ENCODE data around the gene FAM209B.

FAM209B gene

DNA sequence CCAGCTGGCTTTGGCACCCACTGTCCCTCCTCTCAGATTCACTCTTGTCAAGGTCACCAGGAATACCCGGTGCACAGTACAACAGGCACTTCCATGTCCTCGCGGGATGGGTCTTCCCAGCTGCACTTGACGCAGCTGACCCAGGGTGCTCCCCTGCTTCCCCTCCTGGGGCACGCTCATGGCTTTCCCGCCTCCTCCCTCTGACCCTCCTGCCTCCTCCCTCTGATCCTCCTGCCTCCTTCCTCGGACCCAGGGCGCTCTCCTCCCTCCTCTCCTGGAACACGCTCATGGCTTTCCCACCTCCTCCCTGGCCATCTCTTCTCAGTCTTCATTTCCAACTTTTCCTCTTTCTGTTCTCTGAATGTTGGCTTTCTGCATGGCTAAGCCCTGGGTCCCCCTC is 42.1 kb downstream of the FAM209B start:
- H3K36me3 ChIP-seq (ENCODE audit: insufficient read depth, low read length): no peaks in the 10 kb centered on the region
- no peak overlapping the region for H3K9ac ChIP-seq (ENCODE audit: low read depth, low read length)
- no peak overlapping the region for H3K4me2 ChIP-seq (ENCODE audit: low read length)
- no peaks in the 10 kb centered on the region for H3K4me1 ChIP-seq (ENCODE audit: control insufficient read depth, insufficient read depth, low read length)
- no peak overlapping the region for H3K4me3 ChIP-seq (ENCODE audit: low read length)
- H3K27me3 ChIP-seq (ENCODE audit: control insufficient read depth, insufficient read depth, low read length): no peaks in the 10 kb centered on the region
- no peaks in the 10 kb centered on the region for H3K9me3 ChIP-seq (replicated peaks; ENCODE audit: low read length)

DNA sequence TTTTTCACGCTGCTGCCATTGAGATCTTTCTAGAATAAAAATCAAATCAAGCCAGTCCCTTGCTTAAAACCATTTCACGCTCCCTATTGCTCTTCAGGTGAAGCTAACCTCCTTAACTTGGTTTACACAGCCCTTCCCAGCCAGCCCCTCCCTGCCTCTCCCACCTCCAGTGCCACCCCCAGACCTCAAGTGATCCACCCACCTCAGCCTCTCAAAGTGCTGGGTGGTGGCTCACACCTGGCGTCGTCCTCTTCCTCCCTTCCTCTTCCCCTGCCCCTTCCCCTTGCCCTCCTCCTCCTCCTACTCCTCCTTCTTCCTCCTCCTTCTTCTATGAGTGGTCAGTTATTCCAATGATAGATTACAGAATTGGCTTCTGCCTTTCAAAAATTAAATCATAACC is 42.9 kb downstream of the FAM209B start:
- no peaks in the 10 kb centered on the region for H3K4me1 ChIP-seq (ENCODE audit: control insufficient read depth, insufficient read depth, low read length)
- no peak overlapping the region for H3K4me3 ChIP-seq (ENCODE audit: low read length)
- no peak overlapping the region for H3K4me2 ChIP-seq (ENCODE audit: low read length)
- no peak overlapping the region for H3K9ac ChIP-seq (ENCODE audit: low read depth, low read length)
- H3K36me3 ChIP-seq (ENCODE audit: insufficient read depth, low read length): no peaks in the 10 kb centered on the region
- H3K27me3 ChIP-seq (ENCODE audit: control insufficient read depth, insufficient read depth, low read length): no peaks in the 10 kb centered on the region
- H3K9me3 ChIP-seq (replicated peaks; ENCODE audit: low read length): no peaks in the 10 kb centered on the region

DNA sequence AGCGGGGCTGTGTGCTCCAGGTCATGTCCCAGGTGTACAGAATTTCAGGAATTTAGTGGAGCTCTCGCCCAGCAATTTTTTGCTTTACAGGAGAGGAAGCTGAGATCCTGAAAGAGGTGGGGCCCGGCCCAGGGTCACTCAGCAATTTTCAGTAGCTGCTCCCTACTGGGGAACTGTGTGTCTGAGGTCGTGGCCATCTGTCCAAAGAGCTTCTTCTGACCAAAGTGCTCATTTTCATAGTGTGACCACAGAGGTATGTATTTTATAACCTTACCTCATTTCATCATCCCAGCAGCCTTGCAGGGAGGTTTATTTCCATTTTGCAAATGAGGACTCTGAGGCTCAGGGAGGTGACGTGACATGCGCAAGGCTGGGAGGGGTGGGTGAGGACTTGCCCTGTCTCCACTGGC is 46.3 kb downstream of the FAM209B start:
- Histone ChIP-seq H3K36me3 (ENCODE audit: insufficient read depth, low read length) (no peaks in the 10 kb centered on the region), H3K27me3 (ENCODE audit: control insufficient read depth, insufficient read depth, low read length) (no peaks in the 10 kb centered on the region), H3K4me1 (ENCODE audit: control insufficient read depth, insufficient read depth, low read length) (no peaks in the 10 kb centered on the region), H3K4me2 (ENCODE audit: low read length) (no peak overlapping the region), H3K9me3 (replicated peaks; ENCODE audit: low read length) (no peaks in the 10 kb centered on the region), H3K4me3 (ENCODE audit: low read length) (no peak overlapping the region), H3K9ac (ENCODE audit: low read depth, low read length) (no peak overlapping the region)

DNA sequence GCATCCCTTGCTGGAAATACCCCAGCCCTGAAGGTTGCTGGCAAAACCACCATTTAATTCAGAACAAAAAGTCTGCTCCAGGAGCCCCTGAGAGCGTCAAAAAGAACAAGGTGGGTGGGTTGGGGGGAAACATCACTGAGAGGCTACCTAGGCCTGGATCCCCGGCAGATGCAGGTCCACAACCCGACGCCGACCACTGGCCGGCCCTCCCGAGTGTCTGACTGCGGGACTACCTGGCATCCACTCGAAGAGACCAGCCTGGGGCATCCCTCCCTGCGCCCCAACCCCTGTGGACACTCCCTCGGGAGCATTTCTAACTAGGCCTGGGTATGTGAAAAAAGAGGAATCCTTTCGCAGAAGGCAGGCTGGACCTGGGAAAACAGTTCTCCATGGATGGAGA is 47.2 kb downstream of the FAM209B start:
- Histone ChIP-seq H3K36me3 (ENCODE audit: insufficient read depth, low read length) (no peaks in the 10 kb centered on the region), H3K4me3 (ENCODE audit: low read length) (no peak overlapping the region), H3K27me3 (ENCODE audit: control insufficient read depth, insufficient read depth, low read length) (no peaks in the 10 kb centered on the region), H3K4me1 (ENCODE audit: control insufficient read depth, insufficient read depth, low read length) (no peaks in the 10 kb centered on the region), H3K9ac (ENCODE audit: low read depth, low read length) (no peak overlapping the region), H3K9me3 (replicated peaks; ENCODE audit: low read length) (no peaks in the 10 kb centered on the region), H3K4me2 (ENCODE audit: low read length) (no peak overlapping the region)

DNA sequence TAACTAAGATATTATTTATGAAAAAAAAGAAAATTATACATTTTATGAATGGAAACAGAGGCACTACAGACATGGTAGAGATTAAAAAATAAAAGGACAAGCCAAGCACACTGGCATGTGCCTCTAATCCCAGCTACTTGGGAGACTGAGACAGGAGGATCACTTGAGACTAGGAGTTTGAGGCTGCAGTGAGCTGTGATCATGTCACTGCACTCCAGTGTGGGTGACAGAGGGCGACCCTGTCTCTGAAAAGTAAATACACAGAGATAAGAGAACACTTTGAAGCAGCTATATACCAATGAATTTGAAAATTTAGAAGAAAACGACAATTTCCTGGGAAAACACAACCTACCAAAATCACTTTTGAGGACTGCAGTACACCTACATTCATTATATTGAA is 48.7 kb downstream of the FAM209B start:
- Histone ChIP-seq H3K36me3 (ENCODE audit: insufficient read depth, low read length) (no peaks in the 10 kb centered on the region), H3K4me3 (ENCODE audit: low read length) (no peak overlapping the region), H3K4me1 (ENCODE audit: control insufficient read depth, insufficient read depth, low read length) (no peaks in the 10 kb centered on the region), H3K4me2 (ENCODE audit: low read length) (no peak overlapping the region), H3K9ac (ENCODE audit: low read depth, low read length) (no peak overlapping the region), H3K9me3 (replicated peaks; ENCODE audit: low read length) (no peaks in the 10 kb centered on the region), H3K27me3 (ENCODE audit: control insufficient read depth, insufficient read depth, low read length) (no peaks in the 10 kb centered on the region)

DNA sequence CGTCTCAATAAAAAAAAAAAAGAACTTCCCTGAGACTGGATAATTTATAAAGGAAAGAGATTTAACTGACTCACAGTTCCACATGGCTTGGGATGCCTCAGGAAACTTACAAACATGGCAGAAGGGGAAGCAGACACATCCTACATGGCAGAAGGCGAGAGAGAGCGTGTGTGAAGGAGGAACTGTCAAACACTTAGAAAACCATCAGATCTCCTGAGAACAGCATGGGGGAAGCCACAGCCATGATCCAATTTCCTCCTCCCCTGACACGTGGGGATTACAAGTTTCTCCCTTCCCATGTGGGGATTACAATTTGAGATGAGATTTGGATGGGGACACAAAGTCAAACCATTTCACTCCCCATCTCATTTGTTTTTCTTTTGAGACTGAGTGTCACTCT is 49.5 kb downstream of the FAM209B start:
- Histone ChIP-seq H3K4me1 (ENCODE audit: control insufficient read depth, insufficient read depth, low read length) (no peaks in the 10 kb centered on the region), H3K36me3 (ENCODE audit: insufficient read depth, low read length) (no peaks in the 10 kb centered on the region), H3K4me2 (ENCODE audit: low read length) (no peak overlapping the region), H3K9ac (ENCODE audit: low read depth, low read length) (no peak overlapping the region), H3K9me3 (replicated peaks; ENCODE audit: low read length) (no peaks in the 10 kb centered on the region), H3K4me3 (ENCODE audit: low read length) (no peak overlapping the region), H3K27me3 (ENCODE audit: control insufficient read depth, insufficient read depth, low read length) (no peaks in the 10 kb centered on the region)

DNA sequence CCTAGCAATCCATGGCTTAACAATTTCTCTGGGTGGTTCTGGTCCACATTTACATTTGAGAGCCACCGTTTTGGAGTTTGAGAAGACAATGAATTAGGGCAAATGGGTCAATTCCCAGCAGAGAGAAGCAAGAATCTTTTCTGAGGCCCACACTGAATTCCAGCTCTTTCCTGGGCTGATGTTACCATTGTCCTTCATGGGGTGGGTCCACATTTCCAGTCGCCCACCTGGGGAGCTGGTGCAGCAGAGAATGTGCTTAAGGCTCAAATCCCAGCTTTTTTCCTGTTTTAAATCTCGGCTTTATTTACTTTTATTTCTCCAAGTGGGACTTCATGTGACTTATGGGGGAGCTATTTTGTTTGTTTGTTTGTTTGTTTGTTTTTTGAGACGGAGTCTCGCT is 51.9 kb downstream of the FAM209B start:
- Histone ChIP-seq H3K4me3 (ENCODE audit: low read length) (no peak overlapping the region), H3K4me2 (ENCODE audit: low read length) (no peak overlapping the region), H3K36me3 (ENCODE audit: insufficient read depth, low read length) (no peaks in the 10 kb centered on the region), H3K4me1 (ENCODE audit: control insufficient read depth, insufficient read depth, low read length) (no peaks in the 10 kb centered on the region), H3K9me3 (replicated peaks; ENCODE audit: low read length) (no peaks in the 10 kb centered on the region), H3K27me3 (ENCODE audit: control insufficient read depth, insufficient read depth, low read length) (no peaks in the 10 kb centered on the region), H3K9ac (ENCODE audit: low read depth, low read length) (no peak overlapping the region)

Data from skeletal muscle satellite cell (primary cell).